ENCODE measurements around the gene UGT1A1.

The UGT1A1 gene

GRCh38 chr2:233769260-233769659, 9.2 kb downstream of the UGT1A1 start:
- Histone ChIP-seq H4K20me1 (ENCODE audit: low read depth, low read length) (no peaks in the 10 kb centered on the region), H3K9ac (ENCODE audit: low read length) (no peak overlapping the region), H3K4me2 (ENCODE audit: low read depth, low read length, poor library complexity, severe bottlenecking) (no peak overlapping the region), H3K9me3 (ENCODE audit: insufficient read depth, low read length) (no peaks in the 10 kb centered on the region), H3F3A (ENCODE audit: insufficient read depth) (no peaks in the 10 kb centered on the region), H3K9me2 (replicated peaks; ENCODE audit: insufficient read depth, low read length) (no peaks in the 10 kb centered on the region), H3K27me3 (ENCODE audit: low read length) (no peaks in the 10 kb centered on the region), H3K4me3 (ENCODE audit: insufficient read depth, low read length, poor library complexity, severe bottlenecking) (no peak overlapping the region), H3K36me3 (ENCODE audit: low read length) (no peaks in the 10 kb centered on the region), H2AFZ (ENCODE audit: low read depth, low read length, severe bottlenecking) (no peak overlapping the region), H3K79me2 (ENCODE audit: insufficient read depth, low read length) (no peaks in the 10 kb centered on the region), H3K27ac (ENCODE audit: low read depth, low read length) (no peak overlapping the region)
- TF ChIP-seq EZH2phosphoT487 (conservative IDR thresholded peaks at IDR 0.05; ENCODE audit: low read length) (no peak), CTCF (IDR thresholded peaks at IDR 0.05; ENCODE audit: insufficient read depth, low read length, poor library complexity, severe bottlenecking) (no peak)

GRCh38 chr2:233772153-233772552, 12.1 kb downstream of the UGT1A1 start:
- Histone ChIP-seq H2AFZ (ENCODE audit: low read depth, low read length, severe bottlenecking) (no peak overlapping the region), H3K27me3 (ENCODE audit: low read length) (no peaks in the 10 kb centered on the region), H3F3A (ENCODE audit: insufficient read depth) (no peaks in the 10 kb centered on the region), H3K79me2 (ENCODE audit: insufficient read depth, low read length) (no peaks in the 10 kb centered on the region), H3K4me2 (ENCODE audit: low read depth, low read length, poor library complexity, severe bottlenecking) (no peak overlapping the region), H3K27ac (ENCODE audit: low read depth, low read length) (no peak overlapping the region), H3K36me3 (ENCODE audit: low read length) (no peaks in the 10 kb centered on the region), H3K9me2 (replicated peaks; ENCODE audit: insufficient read depth, low read length) (no peaks in the 10 kb centered on the region), H4K20me1 (ENCODE audit: low read depth, low read length) (no peaks in the 10 kb centered on the region), H3K9me3 (ENCODE audit: insufficient read depth, low read length) (no peaks in the 10 kb centered on the region), H3K4me3 (ENCODE audit: insufficient read depth, low read length, poor library complexity, severe bottlenecking) (no peak overlapping the region), H3K9ac (ENCODE audit: low read length) (no peak overlapping the region)
- TF ChIP-seq CTCF (IDR thresholded peaks at IDR 0.05; ENCODE audit: insufficient read depth, low read length, poor library complexity, severe bottlenecking) (no peak), EZH2phosphoT487 (conservative IDR thresholded peaks at IDR 0.05; ENCODE audit: low read length) (no peak)

GRCh38 chr2:233772583-233772982, 12.5 kb downstream of the UGT1A1 start:
- H3K4me2 ChIP-seq (ENCODE audit: low read depth, low read length, poor library complexity, severe bottlenecking) = no peak overlapping the region
- H3F3A ChIP-seq (ENCODE audit: insufficient read depth) = no peaks in the 10 kb centered on the region
- H3K79me2 ChIP-seq (ENCODE audit: insufficient read depth, low read length) = no peaks in the 10 kb centered on the region

GRCh38 chr2:233773854-233774253, 13.8 kb downstream of the UGT1A1 start:
- Histone ChIP-seq H3K27me3 (ENCODE audit: low read length) (no peaks in the 10 kb centered on the region), H3K27ac (ENCODE audit: low read depth, low read length) (no peak overlapping the region), H3K79me2 (ENCODE audit: insufficient read depth, low read length) (no peaks in the 10 kb centered on the region), H4K20me1 (ENCODE audit: low read depth, low read length) (no peaks in the 10 kb centered on the region), H3K4me2 (ENCODE audit: low read depth, low read length, poor library complexity, severe bottlenecking) (no peak overlapping the region), H3K9me3 (ENCODE audit: insufficient read depth, low read length) (no peaks in the 10 kb centered on the region), H3K9me2 (replicated peaks; ENCODE audit: insufficient read depth, low read length) (no peaks in the 10 kb centered on the region), H3K9ac (ENCODE audit: low read length) (no peak overlapping the region), H3F3A (ENCODE audit: insufficient read depth) (no peaks in the 10 kb centered on the region), H3K36me3 (ENCODE audit: low read length) (no peaks in the 10 kb centered on the region), H3K4me3 (ENCODE audit: insufficient read depth, low read length, poor library complexity, severe bottlenecking) (no peak overlapping the region), H2AFZ (ENCODE audit: low read depth, low read length, severe bottlenecking) (no peak overlapping the region)
- TF ChIP-seq CTCF (IDR thresholded peaks at IDR 0.05; ENCODE audit: insufficient read depth, low read length, poor library complexity, severe bottlenecking) = no peak
- no peak for TF ChIP-seq EZH2phosphoT487 (conservative IDR thresholded peaks at IDR 0.05; ENCODE audit: low read length)

More at GRCh38 chr2:233772583-233772982, 12.5 kb downstream of the UGT1A1 start:
- Histone ChIP-seq H2AFZ (ENCODE audit: low read depth, low read length, severe bottlenecking) (no peak overlapping the region), H3K9ac (ENCODE audit: low read length) (no peak overlapping the region), H3K9me2 (replicated peaks; ENCODE audit: insufficient read depth, low read length) (no peaks in the 10 kb centered on the region), H3K36me3 (ENCODE audit: low read length) (no peaks in the 10 kb centered on the region), H3K27me3 (ENCODE audit: low read length) (no peaks in the 10 kb centered on the region), H3K27ac (ENCODE audit: low read depth, low read length) (no peak overlapping the region), H3K4me3 (ENCODE audit: insufficient read depth, low read length, poor library complexity, severe bottlenecking) (no peak overlapping the region), H3K9me3 (ENCODE audit: insufficient read depth, low read length) (no peaks in the 10 kb centered on the region), H4K20me1 (ENCODE audit: low read depth, low read length) (no peaks in the 10 kb centered on the region)
- no peak for TF ChIP-seq EZH2phosphoT487 (conservative IDR thresholded peaks at IDR 0.05; ENCODE audit: low read length)
